MV-4-11 (cell line): ENCODE results near the gene TRHDE.
A peak's percentile ranks its signal among the peaks of the same experiment; 100 is the strongest.
"Not testable (repeated sequence)": the region's sequence is repeated elsewhere in the genome, so short reads cannot be mapped to it uniquely, and the experiment has no call there.

ENCODE experiments used
- DNase-seq: peaks from one replicate; lab custom pipeline; 2025; lab: John Stamatoyannopoulos, UW

Gene TRHDE

DNA sequence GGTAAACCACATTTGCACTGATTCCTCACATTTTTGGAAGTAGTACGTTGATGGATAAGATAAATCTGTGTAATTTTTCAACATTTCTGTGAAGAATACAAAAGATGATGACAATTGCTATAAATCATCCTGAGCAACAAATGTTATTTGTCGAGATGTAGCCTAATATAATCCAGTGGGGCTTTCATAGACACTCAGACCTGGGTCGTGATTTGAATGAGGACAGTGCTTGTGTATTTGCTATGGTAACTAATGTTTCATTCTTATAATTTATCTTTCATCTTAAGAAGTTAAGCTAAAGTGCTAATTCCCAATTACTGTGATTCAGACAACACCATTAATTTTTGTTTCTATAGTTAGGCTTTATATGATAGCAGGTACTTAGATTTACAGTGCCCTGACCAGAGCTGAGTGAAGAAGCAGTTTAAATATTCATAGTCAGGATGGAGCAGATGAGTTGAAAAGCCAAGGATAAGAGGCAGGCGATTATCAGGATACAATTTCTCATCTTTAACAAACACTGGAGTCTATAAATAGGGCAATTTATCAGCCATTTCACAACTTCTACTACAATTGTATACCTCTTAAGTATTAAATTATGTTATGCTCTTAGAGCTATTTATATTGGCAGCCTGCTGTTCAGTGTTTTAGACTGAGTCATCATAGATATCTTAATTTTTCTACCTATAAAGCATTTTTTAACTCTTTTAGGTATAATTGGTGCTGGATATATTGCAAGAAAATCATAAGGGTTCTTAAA is 359.9 kb downstream of the TRHDE start:
- DNase-seq = no peak

DNA sequence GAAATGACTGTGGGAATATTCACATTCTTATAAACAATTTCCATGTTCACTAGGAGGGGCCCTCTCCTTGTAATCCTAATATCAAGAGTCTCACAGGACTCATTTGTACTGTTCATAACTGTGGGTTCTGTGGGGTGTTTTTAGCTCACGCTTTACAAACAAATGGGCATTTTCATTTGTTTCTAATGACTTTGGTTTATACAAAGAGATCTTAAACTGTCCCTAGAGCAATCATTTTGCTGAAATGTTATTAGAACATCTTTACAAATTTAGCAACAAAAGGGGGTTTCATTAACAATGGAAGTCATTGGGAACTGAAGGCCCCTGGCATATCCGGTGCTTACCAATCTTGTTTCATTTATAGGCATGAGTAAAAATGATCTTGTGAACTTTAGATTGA is 370.5 kb downstream of the TRHDE start:
- DNase-seq = no peak

DNA sequence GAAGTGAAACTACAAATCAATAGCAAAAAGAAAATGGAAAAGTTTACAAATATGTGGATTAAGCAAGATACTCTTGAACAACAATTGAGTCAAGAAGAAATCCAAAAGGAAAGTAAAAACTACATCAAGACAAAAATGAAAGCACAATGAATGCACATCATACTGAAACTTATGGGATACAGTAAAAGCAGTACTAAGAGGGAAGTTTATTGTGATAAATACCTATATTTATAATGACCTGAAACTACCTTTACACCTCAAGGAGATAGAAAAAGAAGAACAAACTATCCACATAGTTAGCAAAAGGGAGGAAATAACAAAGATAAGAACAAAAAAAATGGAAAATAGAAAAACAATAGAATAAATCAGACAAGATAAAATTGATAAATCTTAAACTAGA is 375.0 kb downstream of the TRHDE start:
- no peak for DNase-seq

- no peak for DNase-seq
Observed at GRCh38 chr12:72658615-72659014, 386.4 kb downstream of the TRHDE start.

DNA sequence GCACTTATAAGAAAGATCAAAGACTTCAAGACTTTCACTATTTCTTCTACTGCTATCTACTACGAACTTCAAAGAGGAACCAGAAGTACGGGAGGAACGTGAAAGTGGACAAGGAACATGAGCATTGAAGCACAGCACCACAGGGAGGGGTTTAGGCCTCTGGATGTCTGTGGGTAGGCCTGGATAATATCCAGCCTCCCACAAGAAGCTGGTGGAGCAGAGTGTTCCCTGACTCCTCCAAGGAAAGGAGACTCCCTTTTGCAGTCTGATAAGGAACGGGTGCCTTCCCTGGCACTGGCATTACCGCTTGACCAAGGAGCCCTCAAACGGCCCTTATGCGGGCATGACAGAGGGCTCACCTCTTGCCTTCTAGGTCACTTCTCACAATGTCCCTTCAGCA is 388.0 kb downstream of the TRHDE start:
- peak; percentile 31 for DNase-seq

DNA sequence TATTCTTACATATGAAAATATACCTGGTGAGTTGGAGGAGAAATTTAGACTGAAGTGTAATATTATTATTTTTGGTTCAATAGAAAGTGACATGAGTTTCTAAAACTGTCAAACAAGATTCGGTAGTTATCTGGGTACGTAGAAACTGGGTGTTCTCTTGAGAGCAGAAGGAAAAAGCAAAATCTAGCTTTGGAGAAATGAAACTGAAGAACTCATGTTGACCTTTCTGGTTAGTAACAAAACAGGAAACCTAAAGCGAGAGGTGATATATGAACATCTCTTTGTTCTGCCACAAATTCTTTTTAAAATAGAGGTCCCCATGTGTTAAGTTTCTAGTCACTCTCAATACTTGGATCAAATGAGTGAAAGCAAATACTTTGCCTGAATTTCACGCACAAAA is 401.7 kb downstream of the TRHDE start:
- DNase-seq = peak; percentile 92

DNA sequence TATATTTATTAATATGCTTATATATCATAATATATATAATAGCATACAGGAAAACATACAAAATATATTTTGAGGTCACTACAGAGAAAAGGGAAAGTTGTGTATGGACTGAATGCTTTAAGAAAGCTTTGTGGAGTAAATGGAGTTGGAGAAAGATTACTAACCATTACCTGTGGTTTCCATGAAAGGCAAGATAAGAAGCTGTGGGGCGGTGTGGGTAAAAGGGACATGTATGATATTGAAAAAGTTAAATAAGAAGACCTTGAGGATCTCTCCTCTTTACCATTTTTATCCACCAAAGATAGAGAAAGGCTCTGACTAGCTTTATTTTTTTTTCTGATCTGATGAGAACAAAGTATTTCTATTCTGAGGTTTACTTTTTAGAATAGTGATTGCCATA is 404.4 kb downstream of the TRHDE start:
- no peak for DNase-seq

DNA sequence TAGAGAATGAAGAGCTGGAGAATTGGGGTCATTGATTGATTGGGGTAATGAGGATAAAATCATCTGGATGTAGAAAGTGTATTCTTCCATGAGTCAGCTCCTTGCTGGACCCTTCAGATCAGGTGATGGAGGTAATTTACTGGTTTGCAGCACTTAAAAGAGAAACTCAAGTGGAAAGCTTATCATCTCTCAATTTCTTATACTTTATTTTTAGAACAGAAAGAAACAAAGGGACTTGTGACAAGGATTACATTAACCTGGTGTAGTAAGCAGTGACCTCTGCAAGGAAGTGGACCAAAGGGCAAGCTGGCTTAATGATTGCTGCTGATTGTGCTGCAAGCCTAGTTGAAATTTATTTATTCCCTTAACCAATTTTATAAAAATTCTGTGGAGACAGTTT is 405.0 kb downstream of the TRHDE start:
- DNase-seq = no peak

DNA sequence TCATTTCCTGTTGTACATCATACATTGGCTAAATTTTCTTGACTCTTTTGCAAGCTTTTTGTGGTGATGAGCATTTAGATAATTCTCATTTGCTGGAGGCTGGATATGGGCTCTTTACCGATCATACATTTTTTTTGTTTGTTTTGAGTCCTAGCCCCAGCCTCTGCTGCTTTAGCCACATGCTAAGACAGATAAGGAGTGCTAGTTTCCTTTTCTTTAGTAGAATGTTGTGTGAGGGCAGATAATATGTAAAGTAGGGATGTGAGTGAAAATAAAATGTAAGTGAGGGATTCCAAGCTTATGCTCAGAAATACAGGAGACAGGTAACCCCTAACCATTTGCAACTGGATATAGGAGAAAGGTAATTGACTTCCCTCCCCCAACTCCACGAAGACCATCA is 405.7 kb downstream of the TRHDE start:
- DNase-seq = peak; percentile 52

GRCh38 chr12:72679147-72679757 is 407.1 kb downstream of the TRHDE start:
- no peak for DNase-seq

DNA sequence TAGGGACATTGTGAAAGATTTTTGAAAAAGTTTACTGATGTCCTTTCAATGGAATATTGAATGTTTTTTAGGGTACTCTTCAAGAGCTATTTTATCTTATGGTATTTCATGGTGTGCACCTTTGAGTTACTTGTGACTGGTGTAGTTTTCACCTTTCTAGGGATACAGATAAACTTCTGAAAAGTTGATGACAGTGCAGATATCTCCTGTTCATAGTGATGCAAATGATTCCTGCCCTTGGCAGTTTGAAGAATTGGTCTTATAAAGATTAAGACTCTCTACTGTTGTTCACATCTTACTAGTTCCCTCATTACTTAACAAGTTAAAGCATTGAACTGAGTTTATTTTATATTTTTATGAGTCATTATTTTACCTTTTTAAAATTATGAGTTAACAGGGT is 408.9 kb downstream of the TRHDE start:
- DNase-seq = no peak

- no peak for DNase-seq
Observed at GRCh38 chr12:72684491-72684890, 412.3 kb downstream of the TRHDE start.

DNA sequence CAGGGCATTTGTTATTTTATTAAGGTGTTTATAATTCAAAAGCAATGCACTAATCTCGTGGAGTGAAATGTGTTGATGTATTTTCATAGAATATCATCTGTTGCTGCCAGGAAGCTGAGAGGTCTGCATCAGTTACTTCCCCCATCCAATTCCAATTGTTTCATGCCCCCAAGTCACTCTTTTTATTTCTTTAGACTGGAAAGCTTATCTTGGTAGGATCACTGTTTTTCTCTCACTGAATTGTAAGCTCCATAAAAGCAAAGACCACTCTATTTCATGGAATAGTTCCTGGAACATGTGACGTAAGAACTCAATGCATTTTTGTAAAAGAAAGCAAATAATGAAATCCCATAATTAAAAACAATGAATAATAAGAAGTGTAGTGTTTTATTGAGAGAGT is 420.2 kb downstream of the TRHDE start:
- DNase-seq = no peak

GRCh38 chr12:72694193-72694592 is 422.0 kb downstream of the TRHDE start:
- no peak for DNase-seq

GRCh38 chr12:72699362-72699761 is 427.2 kb downstream of the TRHDE start:
- no peak for DNase-seq

- not testable (repeated sequence) for DNase-seq
Observed at GRCh38 chr12:72712025-72712424, 439.9 kb downstream of the TRHDE start.

DNA sequence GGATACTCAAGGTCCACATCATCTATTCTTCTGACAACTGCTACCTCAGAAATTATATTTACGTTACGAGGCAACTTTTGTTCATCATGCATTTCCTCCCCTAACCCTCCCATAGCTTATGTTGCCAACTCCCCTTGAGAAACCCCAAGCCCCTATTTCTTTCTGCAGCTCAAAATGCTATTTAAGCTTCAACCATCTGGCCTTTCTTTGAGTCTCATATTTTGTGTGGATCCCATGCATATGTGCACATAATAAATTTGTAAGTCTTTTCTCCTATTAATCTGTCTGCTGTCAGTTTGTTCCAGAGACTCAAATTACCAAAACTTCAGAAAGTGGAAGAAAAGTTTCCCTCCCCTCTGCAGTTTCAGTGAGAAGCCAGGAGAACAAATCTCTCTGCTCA is 444.1 kb downstream of the TRHDE start:
- no peak for DNase-seq

GRCh38 chr12:72717036-72717435 is 444.9 kb downstream of the TRHDE start:
- no peak for DNase-seq
